ENCODE results near the gene SH3RF1. TPM values are rescaled to one million over a fixed set of nuclear protein-coding genes. Genes with fewer than 3 reads are reported as not detected.

SH3RF1 gene
- total RNA-seq, 4 donors from 2014 or later: 10.0 to 11.8 (median 10.9) TPM

GRCh38 chr4:169102026-169102425, 168.7 kb downstream of the SH3RF1 start:
- no peak overlapping the region for H3K27ac ChIP-seq (replicated peaks in 1 of 4)
- no peak for DNase-seq (ENCODE audit: extremely low spot score)
- H3K4me1 ChIP-seq: peaks cover 18 to 33% (median 30%) of the 10 kb centered on the region in 4 donors
- no peak overlapping the region for H3K4me3 ChIP-seq
- H3K36me3 ChIP-seq: peaks cover 0 to 32% (median 17%) of the 10 kb centered on the region in 4 donors
- WGBS: 81% methylated on average over 2 of the region's 2 CpGs
- no peaks in the 10 kb centered on the region for H3K9me3 ChIP-seq
- intact Hi-C loops (cut with DNase I): no loop called here
- H3K27me3 ChIP-seq: no peaks in the 10 kb centered on the region
- no peak for TF ChIP-seq POLR2AphosphoS5 (IDR thresholded peaks at IDR 0.05)
- no peak for TF ChIP-seq EP300 (IDR thresholded peaks at IDR 0.05)
- no peak for TF ChIP-seq POLR2A (IDR thresholded peaks at IDR 0.05; ENCODE audit: low read depth)
- no peak for TF ChIP-seq CTCF (IDR thresholded peaks at IDR 0.05)

- H3K4me3 ChIP-seq: no peak overlapping the region
- peaks cover 0 to 30% (median 11%) of the 10 kb centered on the region in 4 donors for H3K36me3 ChIP-seq
- H3K9me3 ChIP-seq: no peaks in the 10 kb centered on the region
- peak overlapping the region; percentile 18 to 67 (median 49) for H3K27ac ChIP-seq (replicated peaks in 1 of 4)
- WGBS: 99% methylated on average over 4 of the region's 4 CpGs
- H3K4me1 ChIP-seq: peaks cover 18 to 33% (median 30%) of the 10 kb centered on the region in 4 donors
- DNase-seq (ENCODE audit: extremely low spot score): no peak
- TF ChIP-seq CTCF (IDR thresholded peaks at IDR 0.05) (no peak), POLR2A (IDR thresholded peaks at IDR 0.05; ENCODE audit: low read depth) (no peak), POLR2AphosphoS5 (IDR thresholded peaks at IDR 0.05) (no peak), EP300 (IDR thresholded peaks at IDR 0.05) (no peak)
- H3K27me3 ChIP-seq: no peaks in the 10 kb centered on the region
- intact Hi-C loops (cut with DNase I): no loop called here
These were observed 170.1 kb downstream of the SH3RF1 start for GRCh38 chr4:169100670-169101101.

GRCh38 chr4:169099771-169100180, 171.0 kb downstream of the SH3RF1 start:
- Histone ChIP-seq H3K27me3 (no peaks in the 10 kb centered on the region), H3K27ac (replicated peaks in 1 of 4) (peak overlapping the region; percentile 18 to 67 (median 60)), H3K36me3 (peaks cover 0 to 34% (median 12%) of the 10 kb centered on the region in 4 donors), H3K4me3 (no peak overlapping the region), H3K4me1 (peaks cover 18 to 33% (median 30%) of the 10 kb centered on the region in 4 donors), H3K9me3 (no peaks in the 10 kb centered on the region)
- TF ChIP-seq POLR2AphosphoS5 (IDR thresholded peaks at IDR 0.05) (peak in 1 of 2 donors; percentile 40), CTCF (IDR thresholded peaks at IDR 0.05) (no peak)
- WGBS: 17% methylated on average over 3 of the region's 3 CpGs
- no peak for DNase-seq (ENCODE audit: extremely low spot score)
- intact Hi-C loops (cut with DNase I): no loop called here

GRCh38 chr4:169098969-169099690, 171.6 kb downstream of the SH3RF1 start:
- no peak overlapping the region for H3K4me3 ChIP-seq
- H3K4me1 ChIP-seq: peaks cover 18 to 29% (median 26%) of the 10 kb centered on the region in 4 donors
- H3K27me3 ChIP-seq: no peaks in the 10 kb centered on the region
- peak overlapping the region in 3 of 4 donors; percentile 18 to 59 (median 32) for H3K27ac ChIP-seq (replicated peaks in 1 of 4)
- H3K9me3 ChIP-seq: no peaks in the 10 kb centered on the region
- peaks cover 0 to 35% (median 13%) of the 10 kb centered on the region in 4 donors for H3K36me3 ChIP-seq
- DNase-seq (ENCODE audit: extremely low spot score): no peak
- intact Hi-C loops (cut with DNase I): no loop called here
- WGBS: 86% methylated on average over 4 of the region's 4 CpGs
- TF ChIP-seq POLR2AphosphoS5 (IDR thresholded peaks at IDR 0.05) (no peak), EP300 (IDR thresholded peaks at IDR 0.05) (no peak), CTCF (IDR thresholded peaks at IDR 0.05) (no peak), POLR2A (IDR thresholded peaks at IDR 0.05; ENCODE audit: low read depth) (no peak)

Data from esophagus muscularis mucosa (tissue), 4 donors.